Measurements from ENCODE around the gene ANKS1B.

Gene ANKS1B

GRCh38 chr12:99453836-99454538, 530.7 kb downstream of the ANKS1B start:
- no peak for DNase-seq (ENCODE audit: low spot score)

- DNase-seq (ENCODE audit: low spot score), result no peak
These were observed 534.6 kb downstream of the ANKS1B start for GRCh38 chr12:99450036-99450630.

DNA sequence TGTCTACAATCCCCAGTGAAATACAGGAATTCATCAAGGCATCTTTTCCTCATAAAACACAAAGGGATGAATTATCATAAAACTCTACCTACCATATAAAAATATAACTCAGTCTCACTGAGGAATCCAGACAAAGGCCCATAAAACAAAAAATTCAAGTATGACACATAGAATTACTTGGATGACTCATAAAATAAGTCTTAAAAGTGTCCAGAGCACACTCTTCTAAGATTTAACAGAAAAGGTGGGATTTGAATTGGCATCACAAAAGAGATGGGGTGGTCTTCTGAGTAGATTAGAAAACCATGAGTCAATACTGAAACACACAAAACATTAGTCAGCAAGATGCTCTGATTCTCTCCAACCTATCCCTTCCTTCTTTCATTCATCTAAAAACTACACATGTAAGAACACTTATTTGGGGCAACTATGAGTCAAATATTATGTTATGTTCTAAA, 539.8 kb downstream of the ANKS1B start:
- DNase-seq (ENCODE audit: low spot score), result no peak

- no peak for DNase-seq (ENCODE audit: low spot score)
These were observed 542.0 kb downstream of the ANKS1B start for GRCh38 chr12:99442758-99443157.

DNA sequence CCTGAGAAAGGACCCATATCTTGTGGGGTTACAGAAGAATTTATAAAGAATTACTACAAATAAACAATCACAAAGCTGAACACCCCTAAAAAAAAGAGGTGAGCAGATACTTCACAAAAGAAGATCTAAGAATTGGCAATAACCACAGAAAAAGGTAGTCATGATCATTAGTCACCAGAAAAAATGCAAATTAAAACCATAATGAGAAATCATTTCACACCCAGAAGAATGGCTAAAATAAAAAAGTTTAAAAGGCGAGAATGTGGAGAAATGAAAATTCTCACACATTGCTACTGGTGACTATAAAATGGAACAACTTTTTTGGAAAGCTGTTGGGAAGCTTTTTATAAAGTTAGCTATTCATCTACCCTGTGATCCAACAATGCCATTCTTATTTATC, 545.3 kb downstream of the ANKS1B start:
- DNase-seq (ENCODE audit: low spot score), result no peak

DNA sequence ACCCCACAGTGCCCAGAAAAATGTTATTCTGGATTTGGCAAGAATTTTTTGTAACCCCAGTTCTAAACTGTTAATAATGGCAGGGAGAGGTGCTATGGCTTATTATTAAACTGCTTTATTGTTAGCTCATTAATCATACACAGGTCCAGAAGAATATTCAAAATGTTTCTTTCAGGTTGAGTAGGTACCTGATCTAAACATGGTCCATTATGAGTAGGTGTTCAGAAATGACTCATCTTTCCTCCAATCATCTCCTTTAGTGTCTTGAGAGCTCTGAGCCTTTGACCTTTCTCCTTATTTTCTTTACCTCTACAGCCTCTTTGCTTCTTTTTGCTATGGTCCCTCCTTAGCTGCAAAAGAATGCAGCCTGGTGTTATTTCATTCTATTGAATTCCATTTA, 548.2 kb downstream of the ANKS1B start:
- DNase-seq (ENCODE audit: low spot score), result no peak

- DNase-seq (ENCODE audit: low spot score), result no peak
These were observed 549.5 kb downstream of the ANKS1B start for GRCh38 chr12:99435095-99435791.

DNA sequence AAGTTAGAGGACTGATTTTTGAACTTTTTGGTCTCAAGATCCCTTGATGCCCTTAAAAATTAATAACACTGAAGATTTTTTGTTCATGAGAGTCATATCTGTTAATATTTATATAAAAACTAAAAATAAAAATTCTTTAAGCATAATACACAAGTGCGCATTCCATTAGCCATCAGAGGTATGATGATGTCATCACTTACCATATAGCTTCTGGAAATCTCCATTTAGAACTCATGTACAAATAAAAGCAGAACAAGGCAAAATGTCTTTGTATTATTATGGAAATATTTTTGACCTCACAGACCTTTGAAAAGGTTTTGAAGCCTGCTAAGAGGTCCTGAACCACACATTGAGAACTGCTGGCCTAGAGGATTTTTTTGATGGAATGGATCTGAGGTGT, 551.6 kb downstream of the ANKS1B start:
- DNase-seq (ENCODE audit: low spot score), result no peak

DNA sequence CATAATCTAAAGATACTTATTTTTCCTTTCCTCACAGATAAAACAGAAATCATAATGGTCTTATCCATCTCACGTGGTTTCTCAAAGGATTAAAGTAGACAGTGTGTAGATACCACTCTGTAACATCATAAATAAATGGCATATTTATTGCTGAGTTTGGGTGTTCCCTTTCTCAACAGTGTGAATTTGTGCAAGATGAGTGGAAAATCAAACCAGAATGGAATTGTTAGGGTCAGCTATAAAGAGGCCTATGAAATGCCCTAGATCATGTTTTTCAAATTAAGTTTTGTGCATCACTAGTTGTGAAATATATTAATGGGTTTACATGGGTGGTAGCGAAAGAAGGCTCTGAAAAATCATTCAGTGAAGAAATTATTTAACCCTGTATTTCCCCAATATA, 553.5 kb downstream of the ANKS1B start:
- DNase-seq (ENCODE audit: low spot score), result no peak

DNA sequence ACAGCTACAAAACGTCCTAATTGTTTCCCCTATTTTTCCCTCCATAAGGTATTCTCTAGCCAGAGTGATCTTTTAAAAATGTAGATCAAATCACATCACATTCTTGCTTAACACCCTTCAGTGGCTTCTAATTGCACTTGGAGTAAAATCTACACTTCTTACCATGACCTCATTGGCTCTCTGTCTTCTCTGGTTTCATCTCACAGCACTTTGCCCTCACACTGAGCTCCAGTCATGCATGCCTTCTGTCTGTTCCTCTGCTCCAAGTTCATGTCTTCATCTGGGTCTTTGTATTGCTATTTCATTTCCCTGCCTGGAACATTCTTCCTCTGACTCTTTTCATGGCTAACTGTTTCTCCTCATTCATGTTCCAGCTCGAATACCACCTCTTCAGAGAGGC, 557.6 kb downstream of the ANKS1B start:
- no peak for DNase-seq (ENCODE audit: low spot score)

DNA sequence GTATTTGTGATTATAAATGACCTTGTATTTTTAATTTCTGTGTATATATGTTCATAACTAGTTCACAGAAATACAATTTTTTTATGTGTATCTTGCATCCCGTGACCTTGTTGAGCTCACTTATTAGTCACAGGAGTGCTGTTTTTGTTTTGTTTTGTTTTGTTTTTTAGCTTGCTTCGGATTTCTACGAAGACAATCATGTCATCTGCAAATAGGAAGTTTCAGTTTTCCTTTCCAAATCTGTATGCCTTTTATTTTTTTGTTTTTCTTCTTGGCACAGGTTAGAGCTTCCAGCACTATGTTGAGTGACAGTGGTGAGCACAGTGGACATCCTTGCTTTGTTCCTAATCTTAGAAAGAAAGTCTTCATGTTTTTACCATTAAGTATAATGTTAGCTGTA, 566.4 kb downstream of the ANKS1B start:
- DNase-seq (ENCODE audit: low spot score), result no peak

GRCh38 chr12:99413751-99414150, 571.0 kb downstream of the ANKS1B start:
- DNase-seq (ENCODE audit: low spot score), result no peak

GRCh38 chr12:99393763-99394162, 591.0 kb downstream of the ANKS1B start:
- DNase-seq (ENCODE audit: low spot score), result peak; percentile 42

- DNase-seq (ENCODE audit: low spot score), result no peak
These were observed 592.5 kb downstream of the ANKS1B start for GRCh38 chr12:99392091-99392850.

- no peak for DNase-seq (ENCODE audit: low spot score)
These were observed 594.0 kb downstream of the ANKS1B start for GRCh38 chr12:99390707-99391106.

DNA sequence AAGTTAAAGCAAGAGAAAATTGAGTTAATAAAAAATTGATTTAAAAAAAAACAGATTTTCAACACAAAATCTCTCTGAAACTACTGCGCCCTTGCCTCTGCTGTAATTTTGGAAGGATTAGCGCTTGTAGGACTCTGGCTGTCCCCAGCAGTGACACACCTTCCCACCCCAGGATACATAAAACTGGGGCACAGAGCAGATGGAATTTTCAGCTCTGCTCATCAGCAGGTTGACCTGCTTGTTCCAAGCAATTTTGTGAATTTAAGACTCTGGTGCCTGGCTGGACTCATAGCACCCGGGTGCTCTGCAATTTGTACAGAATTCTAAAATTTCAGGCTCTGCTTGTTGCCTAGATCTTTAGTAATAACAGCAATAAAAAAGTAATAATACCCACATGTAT, 595.0 kb downstream of the ANKS1B start:
- DNase-seq (ENCODE audit: low spot score), result no peak

- DNase-seq (ENCODE audit: low spot score), result no peak
These were observed 596.0 kb downstream of the ANKS1B start for GRCh38 chr12:99388671-99389195.

DNA sequence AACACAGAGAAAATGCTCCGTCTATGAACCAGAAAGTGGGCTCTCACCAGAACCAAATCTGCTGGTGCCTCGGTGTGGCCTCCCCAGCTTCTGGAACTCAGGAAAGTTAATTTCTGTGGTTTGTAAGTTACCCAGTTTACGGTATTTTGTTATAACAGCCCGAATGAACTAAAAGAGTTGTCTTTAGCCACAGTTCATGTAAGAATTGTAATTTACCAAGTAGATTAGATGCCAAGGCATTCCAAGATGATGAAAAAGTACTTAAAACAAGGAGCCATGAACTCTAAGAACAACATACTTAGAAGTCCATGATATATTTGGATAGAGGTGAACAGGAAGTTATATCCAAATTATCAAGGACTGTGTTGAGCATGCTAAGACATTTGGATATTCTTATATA, 597.1 kb downstream of the ANKS1B start:
- DNase-seq (ENCODE audit: low spot score), result no peak

- peak; percentile 15 for DNase-seq (ENCODE audit: low spot score)
These were observed 597.8 kb downstream of the ANKS1B start for GRCh38 chr12:99386907-99387306.

- no peak for DNase-seq (ENCODE audit: low spot score)
These were observed 601.5 kb downstream of the ANKS1B start for GRCh38 chr12:99383258-99383657.

- no peak for DNase-seq (ENCODE audit: low spot score)
These were observed 602.7 kb downstream of the ANKS1B start for GRCh38 chr12:99381992-99382391.

DNA sequence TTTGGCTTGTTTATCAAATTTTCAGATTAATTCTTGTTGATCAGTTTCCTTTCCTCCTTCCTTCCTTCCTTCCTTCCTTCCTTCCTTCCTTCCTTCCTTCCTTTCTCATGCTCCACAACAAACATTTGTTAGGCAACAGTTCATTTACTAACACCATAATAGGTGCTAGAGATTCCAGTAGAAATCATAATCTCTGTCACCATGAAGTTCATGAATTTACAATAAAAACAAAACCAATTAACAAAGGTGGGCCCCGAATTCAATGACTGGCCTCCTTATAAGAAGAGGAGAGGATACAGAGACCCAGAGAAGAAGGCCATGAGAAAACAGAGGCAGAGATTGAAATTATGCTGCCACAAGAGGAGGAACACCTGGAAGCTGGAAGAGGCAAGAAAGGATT, 604.0 kb downstream of the ANKS1B start:
- DNase-seq (ENCODE audit: low spot score), result no peak

Data from germinal center (tissue), 1 donor.